GM23338 (cell line): ENCODE results near the gene OR52L1. TPM values are rescaled to one million over a fixed set of nuclear protein-coding genes. Genes with fewer than 3 reads are reported as not detected.
"Not testable (repeated sequence)": the region's sequence is repeated elsewhere in the genome, so short reads cannot be mapped to it uniquely, and the experiment has no call there.

Source experiments
- ATAC-seq: fragments of 200-7000 bp; cut with Tn5 transposase; 3 replicates; pipeline ENCODE4 v1.9.1; 2020
- DNase-seq: peaks from one replicate; pipeline ENCODE4 v3.0.0-alpha.2; 2015; ENCODE audit warnings: low spot score
- H2AFZ ChIP-seq: fragments of 200-600 bp; sonication (generic); 2 replicates; pipeline ENCODE4 v1.8.0; 2016; ENCODE audit warnings: antibody characterized with exemption, mild to moderate bottlenecking, moderate library complexity
- H3F3A ChIP-seq: fragments of 200-600 bp; sonication (generic); replicated peaks from 2 replicates; pipeline ENCODE4 v1.8.0; 2017; ENCODE audit warnings: antibody characterized with exemption, mixed run types, low read depth
- H3K27ac ChIP-seq: fragments of 200-600 bp; sonication (generic); 2 replicates; pipeline ENCODE4 v1.6.1; 2016; ENCODE audit warnings: low read depth
- H3K27me3 ChIP-seq: fragments of 200-600 bp; sonication (generic); 2 replicates; pipeline ENCODE4 v1.8.0; 2016; ENCODE audit warnings: mild to moderate bottlenecking, mixed run types, moderate library complexity; ENCODE audit not compliant: insufficient read depth
- H3K36me3 ChIP-seq: fragments of 200-600 bp; sonication (generic); 2 replicates; pipeline ENCODE4 v1.8.0; 2016; ENCODE audit warnings: mild to moderate bottlenecking; ENCODE audit not compliant: insufficient read depth
- H3K4me1 ChIP-seq: fragments of 200-600 bp; sonication (generic); 2 replicates; pipeline ENCODE4 v1.8.0; 2016; ENCODE audit warnings: mild to moderate bottlenecking, moderate library complexity; ENCODE audit not compliant: insufficient read depth
- H3K4me2 ChIP-seq: fragments of 200-600 bp; sonication (generic); 2 replicates; pipeline ENCODE4 v1.7.1; 2017; ENCODE audit warnings: mixed run types
- H3K4me3 ChIP-seq: fragments of 200-600 bp; sonication (generic); 2 replicates; pipeline ENCODE4 v1.6.1; 2016; ENCODE audit warnings: mixed run types
- H3K79me2 ChIP-seq: fragments of 200-600 bp; sonication (generic); replicated peaks from 2 replicates; pipeline ENCODE4 v1.8.0; 2017; ENCODE audit warnings: mild to moderate bottlenecking; ENCODE audit not compliant: insufficient read depth
- H3K9me2 ChIP-seq: fragments of 200-600 bp; sonication (generic); 2 replicates; pipeline ENCODE4 v1.8.0; 2017; ENCODE audit not compliant: insufficient read depth
- H4K20me1 ChIP-seq: fragments of 200-600 bp; sonication (generic); replicated peaks from 2 replicates; pipeline ENCODE4 v1.8.0; 2017; ENCODE audit warnings: mild to moderate bottlenecking; ENCODE audit not compliant: insufficient read depth
- H3K27ac Mint-ChIP-seq: 2 replicates; pipeline ENCODE4 v1.8.0; 2020; ENCODE audit warnings: inconsistent platforms, mild to moderate bottlenecking, moderate library complexity, mixed read lengths
- H3K27me3 Mint-ChIP-seq: 3 replicates; pipeline ENCODE4 v1.8.0; 2022; ENCODE audit warnings: low read depth, mild to moderate bottlenecking, moderate library complexity, mixed read lengths, inconsistent platforms; ENCODE audit not compliant: insufficient read depth, poor library complexity
- H3K36me3 Mint-ChIP-seq: 3 replicates; pipeline ENCODE4 v1.8.0; 2021; ENCODE audit warnings: low read depth, mild to moderate bottlenecking, inconsistent platforms, moderate library complexity, mixed read lengths
- H3K4me1 Mint-ChIP-seq: 3 replicates; pipeline ENCODE4 v1.8.0; 2020; ENCODE audit warnings: mild to moderate bottlenecking, inconsistent platforms, mixed read lengths
- H3K4me3 Mint-ChIP-seq: 3 replicates; pipeline ENCODE4 v1.8.0; 2021; ENCODE audit warnings: moderate library complexity, mild to moderate bottlenecking, inconsistent platforms, mixed read lengths
- H3K9me3 Mint-ChIP-seq: 3 replicates; pipeline ENCODE4 v1.8.0; 2020; ENCODE audit warnings: moderate library complexity, mild to moderate bottlenecking, inconsistent platforms, mixed read lengths
- CTCF ChIP-seq, 2 experiments: fragments of 200-600 bp in 1 of 2; sonication (generic) in 1 of 2; conservative IDR thresholded peaks; 2 replicates each; pipeline versions ENCODE4 v1.5.1 to v1.6.1; 2016 to 2017; ENCODE audit warnings: antibody characterized with exemption in 2 of 2, low read depth in 2 of 2, mild to moderate bottlenecking in 2 of 2, moderate library complexity in 1 of 2
- ETS1 ChIP-seq: IDR thresholded peaks from 2 replicates; pipeline ENCODE4 v1.6.1; 2016; ENCODE audit warnings: antibody characterized with exemption
- EZH2 ChIP-seq: fragments of 200-600 bp; sonication (generic); IDR thresholded peaks from one replicate; pipeline ENCODE4 v1.8.0; 2017; ENCODE audit warnings: antibody characterized with exemption, mild to moderate bottlenecking, low read depth; ENCODE audit not compliant: unreplicated experiment
- JUNB ChIP-seq: IDR thresholded peaks from one replicate; pipeline ENCODE4 v1.6.1; 2016; ENCODE audit warnings: antibody characterized with exemption; ENCODE audit not compliant: unreplicated experiment
- NANOG ChIP-seq: IDR thresholded peaks from 2 replicates; pipeline ENCODE4 v1.6.1; 2016; ENCODE audit warnings: antibody characterized with exemption, borderline replicate concordance
- ZNF114 ChIP-seq: fragments of 250-450 bp; sonication (Bioruptor Pico); IDR thresholded peaks from 2 replicates; pipeline ENCODE4 v1.5.0; 2020; ENCODE audit warnings: mild to moderate bottlenecking, moderate library complexity
- ZNF331 ChIP-seq: fragments of 250-450 bp; sonication (Bioruptor Pico); IDR thresholded peaks from 2 replicates; pipeline ENCODE4 v1.5.0; 2020; ENCODE audit warnings: low read depth, mild to moderate bottlenecking, moderate library complexity
- ZNF462 ChIP-seq: fragments of 250-450 bp; sonication (Bioruptor Pico); IDR thresholded peaks from 2 replicates; pipeline ENCODE4 v1.5.0; 2020; ENCODE audit warnings: mild to moderate bottlenecking, moderate library complexity
- polyA plus RNA-seq: library from polyadenylated mRNA; unstranded; fragments of >200 nt; fragmentation: Nextera tagmentation; extraction: Ambion mirVana; gene quantifications from 2 replicates; pipeline ENCODE4 v1.2.1, GENCODE V29; 2016
- total RNA-seq: library from RNA; depleted of rRNA; stranded (reverse); fragments of >200 nt; shearing (Covaris generic); gene quantifications from 2 replicates; pipeline ENCODE4 v1.2.3, GENCODE V29; 2014

Gene OR52L1
- total and polyA plus RNA-seq, 2 experiments from 2014 or later: 0.17 TPM; not detected in 1

- H3K9me2 ChIP-seq, H3K4me1 ChIP-seq, H3K27me3 Mint-ChIP-seq, H3K36me3 ChIP-seq, H3K27ac Mint-ChIP-seq, H3K4me3 Mint-ChIP-seq, H3K4me2 ChIP-seq, H3K27ac ChIP-seq, H3K4me1 Mint-ChIP-seq, H3K79me2 ChIP-seq, H3F3A ChIP-seq, H3K27me3 ChIP-seq, H3K4me3 ChIP-seq, H4K20me1 ChIP-seq, ATAC-seq, DNase-seq, H2AFZ ChIP-seq: not testable (repeated sequence)
- Mint-ChIP-seq H3K9me3 (peaks cover 45% of the 10 kb centered on the region), H3K36me3 (peaks cover 17% of the 10 kb centered on the region; the same call in 2 of the 3 replicates)
Measured at GRCh38 chr11:5960704-5961320, 26.0 kb downstream of the OR52L1 start.

GRCh38 chr11:5955586-5955985, 31.2 kb downstream of the OR52L1 start:
- Histone ChIP-seq H3K4me2 (no peak overlapping the region), H2AFZ (no peak overlapping the region), H4K20me1 (no peaks in the 10 kb centered on the region), H3K4me1 (no peaks in the 10 kb centered on the region), H3K27me3 (no peaks in the 10 kb centered on the region), H3K27ac (no peak overlapping the region), H3K79me2 (no peaks in the 10 kb centered on the region), H3K4me3 (no peak overlapping the region), H3K36me3 (no peaks in the 10 kb centered on the region), H3K9me2 (no peaks in the 10 kb centered on the region), H3F3A (no peaks in the 10 kb centered on the region)
- Mint-ChIP-seq H3K9me3 (peaks cover 12% of the 10 kb centered on the region), H3K4me3 (no peak overlapping the region), H3K36me3 (peaks cover 3% of the 10 kb centered on the region; the same call in 1 of the 3 replicates), H3K27ac (no peak overlapping the region), H3K4me1 (peaks cover 3% of the 10 kb centered on the region; the same call in 1 of the 3 replicates), H3K27me3 (no peaks in the 10 kb centered on the region)
- TF ChIP-seq EZH2 (no peak), NANOG (no peak), JUNB (no peak), ZNF462 (CRISPR knock-in tag) (no peak), CTCF (conservative IDR thresholded peaks at IDR 0.05; ENCODE audit: low read depth in 2 of 2) (no peak), ZNF114 (CRISPR knock-in tag) (no peak), ZNF331 (CRISPR knock-in tag) (no peak), ETS1 (no peak)
- DNase-seq (no peak), ATAC-seq (no peak)
